Fibroblast of villous mesenchyme (primary cell): Measurements from ENCODE around the gene GP1BA. TPM values are rescaled to one million over a fixed set of nuclear protein-coding genes. Genes with fewer than 3 reads are reported as not detected.

ENCODE experiments used
- DNase-seq: peaks from one replicate; pipeline ENCODE4 v3.0.0-alpha.2; 2010; ENCODE audit warnings: low read depth
- H3K4me3 ChIP-seq: 2 replicates; pipeline ENCODE4 v1.5.1; 2011; ENCODE audit warnings: low read depth, mild to moderate bottlenecking, low read length
- total RNA-seq: library from RNA; depleted of rRNA; stranded (reverse); fragments of >200 nt; gene quantifications from 2 replicates; pipeline ENCODE4 v1.2.3, GENCODE V29; 2012
- TF ChIP-seq, protein P1 (sequence below): IDR thresholded peaks from 2 replicates; pipeline ENCODE4 v1.5.1; 2012; ENCODE audit warnings: low read depth, mild to moderate bottlenecking, low read length; ENCODE audit not compliant: insufficient read depth

GP1BA gene
- total RNA-seq, 1 donor: not detected

DNA sequence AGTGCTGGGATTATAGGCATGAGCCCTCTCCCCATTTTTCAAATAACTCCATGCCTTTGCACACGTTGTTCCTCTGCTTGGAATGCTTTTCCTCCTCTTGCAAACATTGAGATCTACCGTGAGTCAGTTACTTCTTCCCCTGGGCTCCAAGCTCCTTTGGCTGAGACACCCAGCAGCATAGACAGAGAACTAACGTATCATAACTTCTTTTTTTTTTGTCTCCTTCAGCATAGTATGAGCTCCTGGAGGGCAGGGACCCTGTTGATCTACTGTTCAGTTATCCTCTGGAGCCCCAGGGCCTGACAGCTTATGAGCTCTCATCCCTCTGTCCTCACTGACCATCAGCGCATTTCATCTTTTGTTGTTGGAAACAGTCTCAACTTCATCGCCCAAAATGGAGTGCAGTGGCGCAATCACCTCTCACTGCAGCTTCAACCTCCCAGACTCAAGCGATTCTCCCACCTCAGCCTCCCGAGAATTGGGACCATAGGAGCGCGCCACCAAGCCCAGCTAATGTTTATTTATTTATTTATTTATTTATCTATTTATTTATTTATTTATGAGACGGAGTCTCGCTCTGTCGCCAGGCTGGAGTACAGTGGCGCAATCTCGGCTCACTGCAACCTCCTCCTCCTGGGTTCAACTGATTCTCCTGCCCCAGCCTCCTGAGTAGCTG, 33.4 kb downstream of the GP1BA start:
- H3K4me3 ChIP-seq: no peak overlapping the region
- TF ChIP-seq, protein P1, sequence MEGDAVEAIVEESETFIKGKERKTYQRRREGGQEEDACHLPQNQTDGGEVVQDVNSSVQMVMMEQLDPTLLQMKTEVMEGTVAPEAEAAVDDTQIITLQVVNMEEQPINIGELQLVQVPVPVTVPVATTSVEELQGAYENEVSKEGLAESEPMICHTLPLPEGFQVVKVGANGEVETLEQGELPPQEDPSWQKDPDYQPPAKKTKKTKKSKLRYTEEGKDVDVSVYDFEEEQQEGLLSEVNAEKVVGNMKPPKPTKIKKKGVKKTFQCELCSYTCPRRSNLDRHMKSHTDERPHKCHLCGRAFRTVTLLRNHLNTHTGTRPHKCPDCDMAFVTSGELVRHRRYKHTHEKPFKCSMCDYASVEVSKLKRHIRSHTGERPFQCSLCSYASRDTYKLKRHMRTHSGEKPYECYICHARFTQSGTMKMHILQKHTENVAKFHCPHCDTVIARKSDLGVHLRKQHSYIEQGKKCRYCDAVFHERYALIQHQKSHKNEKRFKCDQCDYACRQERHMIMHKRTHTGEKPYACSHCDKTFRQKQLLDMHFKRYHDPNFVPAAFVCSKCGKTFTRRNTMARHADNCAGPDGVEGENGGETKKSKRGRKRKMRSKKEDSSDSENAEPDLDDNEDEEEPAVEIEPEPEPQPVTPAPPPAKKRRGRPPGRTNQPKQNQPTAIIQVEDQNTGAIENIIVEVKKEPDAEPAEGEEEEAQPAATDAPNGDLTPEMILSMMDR: no peak
- DNase-seq: no peak

DNA sequence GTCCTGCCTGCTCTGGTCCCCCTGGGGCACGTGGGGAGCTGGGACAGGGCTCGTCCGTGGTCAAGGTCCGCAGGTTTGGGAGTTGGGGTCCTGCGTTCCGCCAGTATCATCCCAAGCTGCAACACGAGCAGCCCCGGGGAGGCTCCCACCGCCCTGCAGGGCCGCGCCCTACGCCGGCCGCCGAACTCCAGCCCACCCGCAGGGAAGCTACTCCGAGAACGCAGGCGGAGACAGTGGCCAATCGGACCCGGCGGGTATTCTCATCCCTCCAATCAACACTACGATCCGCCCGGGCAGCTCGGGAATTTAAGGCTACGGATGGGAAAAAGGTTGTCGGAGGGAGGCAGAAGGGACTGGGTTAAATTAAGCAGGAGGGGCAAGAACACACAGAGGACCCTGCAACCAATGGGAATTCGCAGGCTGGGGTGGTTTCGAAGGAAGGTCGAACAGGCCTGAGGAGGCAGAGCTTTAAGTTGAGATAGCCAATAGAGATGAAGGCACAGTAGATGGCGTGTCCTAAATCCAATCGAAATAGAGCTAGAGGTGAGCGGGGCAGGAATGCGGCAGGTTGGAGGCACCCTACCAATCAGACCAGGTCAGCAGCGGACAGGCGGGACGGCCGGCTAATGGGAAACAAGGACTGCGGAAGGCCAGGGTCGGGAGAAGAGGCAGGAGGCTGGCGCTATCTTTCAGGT, 34.9 kb downstream of the GP1BA start:
- H3K4me3 ChIP-seq: peak overlapping the region; percentile 94
- TF ChIP-seq, protein P1: no peak
- DNase-seq: peak; percentile 100

DNA sequence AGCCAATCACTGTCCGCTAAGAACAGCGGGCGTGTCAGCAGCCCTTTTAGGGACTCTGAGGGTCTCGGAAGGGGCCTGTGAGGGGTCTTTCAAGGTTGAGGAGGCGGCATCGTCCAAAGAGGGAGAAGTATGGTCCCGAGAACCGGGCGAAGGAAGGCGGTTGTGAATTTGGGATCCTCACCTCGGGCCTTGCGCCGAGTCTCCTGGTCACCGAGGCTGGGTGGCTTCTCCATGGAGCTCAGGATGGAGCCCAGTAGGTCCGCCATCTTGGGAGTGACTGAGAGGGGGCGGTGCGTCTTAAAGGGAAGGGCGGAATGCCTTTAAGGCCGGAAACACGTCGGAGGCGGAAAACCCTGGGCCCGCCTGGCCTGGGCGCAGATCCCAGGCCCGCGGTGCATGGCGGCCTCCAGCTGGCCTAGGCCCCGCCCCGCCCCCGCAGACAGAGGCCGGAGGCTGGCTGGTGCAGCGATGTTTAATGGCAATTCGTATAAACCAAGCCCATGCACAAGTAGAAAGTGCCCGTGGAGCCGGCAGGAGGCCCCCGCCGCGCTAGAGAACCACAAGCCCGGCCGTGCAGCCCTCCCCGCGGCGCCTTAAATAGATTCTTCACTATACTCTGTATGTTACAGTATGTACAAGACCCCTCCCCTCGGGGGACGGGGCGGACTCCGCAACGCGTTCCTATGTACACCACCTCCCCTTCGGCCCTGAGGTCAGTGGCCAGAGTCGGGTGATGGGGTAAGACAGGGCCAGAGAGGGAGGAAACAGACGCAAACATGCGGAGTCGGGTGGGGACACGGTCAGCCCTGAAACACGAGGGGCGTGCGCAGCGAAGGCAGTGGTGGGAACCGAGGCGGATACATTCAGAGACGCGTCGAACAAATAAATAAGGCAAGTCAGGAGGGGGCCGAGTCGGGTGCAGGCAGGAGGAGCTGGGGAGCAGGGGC, 35.7 kb downstream of the GP1BA start, which contains the start of gene SPAG7:
SPAG7 (minus strand) TSS at position 279 of the 947 bp plus-strand sequence; CDS start at position 266, 13 bp downstream.
- TF ChIP-seq, protein P1: no peak
- H3K4me3 ChIP-seq: peak within 1 kb of the TSS; percentile 94
- DNase-seq: peak; percentile 99

DNA sequence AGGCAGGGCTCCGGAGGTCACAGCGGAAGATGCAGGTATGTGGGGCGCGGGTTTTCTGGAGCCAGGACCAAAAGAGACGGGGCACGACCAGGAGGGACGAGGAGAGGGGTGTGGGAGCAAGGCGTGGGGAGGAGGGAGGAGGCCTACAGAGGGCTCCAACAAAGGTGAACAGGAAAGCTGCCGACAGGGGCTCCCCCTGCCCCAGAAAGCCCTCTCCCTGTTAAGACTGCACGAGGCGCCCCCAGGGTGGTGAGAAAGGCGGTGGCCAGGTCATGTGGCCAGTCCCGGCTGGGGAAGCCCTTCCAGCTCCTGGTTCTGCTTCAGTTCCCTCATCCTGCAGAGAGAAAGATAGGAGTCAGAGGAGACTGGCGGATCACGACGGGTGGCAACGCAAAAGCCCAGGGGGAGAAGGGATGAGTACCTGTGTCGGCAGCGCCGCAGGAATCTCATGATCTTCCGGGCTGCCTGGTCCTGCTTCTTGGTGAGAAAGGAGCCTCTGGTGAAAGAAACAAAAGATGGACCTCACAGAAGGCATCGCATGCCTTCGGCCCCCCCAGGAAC, 36.5 kb downstream of the GP1BA start:
- peak; percentile 43 for DNase-seq
- H3K4me3 ChIP-seq: peak overlapping the region; percentile 94
- TF ChIP-seq, protein P1: no peak

DNA sequence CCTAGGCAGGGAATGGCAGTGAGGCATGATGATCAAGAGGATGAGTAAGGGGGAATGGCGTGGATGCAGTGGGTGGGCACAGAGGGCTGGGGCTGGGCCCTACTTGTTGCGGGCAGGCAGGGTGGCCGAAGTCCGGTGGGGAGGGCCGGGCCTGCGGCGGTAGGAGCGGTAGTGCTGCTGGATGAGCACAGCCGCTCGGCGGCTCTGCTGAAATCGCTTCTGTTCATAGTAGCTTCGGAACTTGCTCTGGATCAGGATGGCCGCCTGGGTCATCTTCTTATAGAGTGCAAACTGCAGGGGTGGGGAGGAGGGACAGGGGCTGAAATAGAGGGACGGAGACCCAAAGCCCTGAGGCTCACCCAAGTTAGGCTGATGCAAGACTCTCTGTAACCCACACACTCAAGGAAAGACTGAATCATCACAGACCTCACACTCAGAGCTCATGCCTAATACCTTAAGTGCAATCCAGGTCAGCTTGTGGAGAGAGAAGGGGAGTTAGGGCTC, 37.0 kb downstream of the GP1BA start:
- TF ChIP-seq, protein P1: no peak
- DNase-seq: peak; percentile 95
- H3K4me3 ChIP-seq: peak overlapping the region; percentile 94
